ENCODE data around the gene PRDM12. TPM values are rescaled to one million over a fixed set of nuclear protein-coding genes. Genes with fewer than 3 reads are reported as not detected.
"Not testable (repeated sequence)": the region's sequence is repeated elsewhere in the genome, so short reads cannot be mapped to it uniquely, and the experiment has no call there.

The PRDM12 gene
- polyA plus RNA-seq, 3 donors = 0.03 TPM; not detected in 2

GRCh38 chr9:130680836-130681768 is 16.7 kb downstream of the PRDM12 start:
- H3K27ac ChIP-seq (ENCODE audit: low read depth, low read length) = no peak overlapping the region

GRCh38 chr9:130681769-130682420 is 17.5 kb downstream of the PRDM12 start:
- no peak overlapping the region for H3K27ac ChIP-seq (ENCODE audit: low read depth, low read length)
- 1% methylated on average over 38 to 45 of the region's 45 CpGs for WGBS, 3 donors

More at GRCh38 chr9:130680836-130681768, 16.7 kb downstream of the PRDM12 start:
- 2 to 3% (median 3%) methylated on average over 60 to 114 of the region's 116 CpGs for WGBS, 3 donors

DNA sequence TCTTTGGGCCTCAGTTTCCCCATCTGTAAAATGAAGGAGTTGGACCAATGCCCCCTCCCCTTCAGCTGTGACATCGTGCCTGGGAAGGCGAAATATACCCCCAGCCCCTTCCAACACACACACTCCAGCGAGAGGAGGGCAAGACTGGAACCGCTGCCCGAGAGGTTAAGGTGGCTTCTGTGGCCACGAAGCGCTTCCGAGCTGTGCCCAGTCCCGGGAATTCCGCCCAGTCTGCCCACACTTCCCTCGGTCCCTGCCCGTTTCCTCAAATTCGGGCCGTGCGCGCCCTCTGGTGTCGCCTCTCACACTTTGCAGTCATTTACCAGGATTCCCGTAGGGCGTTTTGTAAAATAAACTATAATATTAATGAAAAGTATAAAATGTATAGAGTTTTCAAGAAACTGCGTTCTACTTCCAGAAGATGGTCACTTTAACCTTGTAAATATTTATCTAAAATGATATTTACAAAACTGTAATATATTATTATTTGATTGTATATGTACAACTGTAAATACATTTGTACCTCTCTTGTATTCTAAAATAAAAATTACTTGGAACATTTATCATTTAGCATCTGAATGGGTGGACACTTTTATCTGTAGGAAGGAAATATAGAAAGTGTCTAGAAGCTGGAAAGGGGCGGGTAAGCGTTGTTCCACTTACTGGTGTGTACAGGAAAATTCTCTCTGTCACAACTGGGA is 18.2 kb downstream of the PRDM12 start:
- H3K27ac ChIP-seq (ENCODE audit: low read depth, low read length) = no peak overlapping the region

GRCh38 chr9:130685104-130685503 is 20.7 kb downstream of the PRDM12 start:
- H3K27ac ChIP-seq (ENCODE audit: low read depth, low read length) = no peak overlapping the region

More for the DNA sequence above, 18.2 kb downstream of the PRDM12 start:
- WGBS, 3 donors = 3 to 4% (median 3%) methylated on average over 22 of the region's 22 CpGs

DNA sequence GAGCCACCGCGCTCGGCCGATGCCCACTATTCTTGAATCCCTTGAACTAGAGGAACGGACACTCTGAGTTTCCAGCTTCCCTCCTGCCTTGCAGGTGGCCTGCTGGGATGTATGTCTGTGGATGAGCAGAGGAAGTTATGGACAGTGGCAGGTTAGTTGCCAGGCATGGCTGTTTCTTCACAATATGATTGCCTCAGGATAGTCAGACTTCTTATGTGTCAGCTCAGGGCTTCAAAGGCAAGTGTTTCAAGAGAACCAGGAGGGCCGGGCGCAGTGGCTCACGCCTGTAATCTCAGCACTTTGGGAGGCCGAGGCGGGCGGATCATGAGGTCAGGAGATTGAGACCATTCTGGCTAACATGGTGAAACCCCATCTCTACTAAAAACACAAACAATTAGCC is 21.6 kb downstream of the PRDM12 start:
- WGBS, 3 donors = 89 to 95% (median 94%) methylated on average over 11 of the region's 11 CpGs
- not testable (repeated sequence) for H3K27ac ChIP-seq (ENCODE audit: low read depth, low read length)

- WGBS, 3 donors = 80 to 86% (median 84%) methylated on average over 2 of the region's 2 CpGs
- H3K27ac ChIP-seq (ENCODE audit: low read depth, low read length) = no peak overlapping the region
These were observed 23.2 kb downstream of the PRDM12 start for GRCh38 chr9:130687615-130688014.

DNA sequence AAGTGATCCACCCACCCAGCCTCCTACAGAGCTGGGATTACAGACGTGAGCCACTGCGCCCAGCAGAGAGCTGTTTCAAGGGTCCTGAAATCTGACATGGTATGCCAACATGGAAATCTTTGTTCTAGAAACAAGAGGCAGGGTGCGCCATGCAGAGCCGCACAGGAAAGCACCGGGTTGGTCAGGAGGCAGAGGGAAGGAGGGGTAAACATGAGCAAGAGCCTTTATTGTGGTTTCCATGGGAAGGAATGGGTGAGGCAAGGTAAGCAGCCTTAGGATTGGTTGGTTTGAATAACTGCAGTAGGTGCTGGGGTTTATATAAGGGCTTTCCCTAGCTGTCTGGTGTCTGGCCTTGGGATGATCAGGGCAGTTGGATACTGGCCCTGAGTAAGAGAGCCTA is 23.7 kb downstream of the PRDM12 start:
- H3K27ac ChIP-seq (ENCODE audit: low read depth, low read length) = no peak overlapping the region

GRCh38 chr9:130689572-130689936 is 25.2 kb downstream of the PRDM12 start:
- no peak overlapping the region for H3K27ac ChIP-seq (ENCODE audit: low read depth, low read length)
- WGBS, 3 donors = 39 to 45% (median 41%) methylated on average over 1 of the region's 1 CpG

More for the DNA sequence above, 23.7 kb downstream of the PRDM12 start:
- WGBS, 3 donors = 78 to 87% (median 86%) methylated on average over 5 of the region's 5 CpGs

GRCh38 chr9:130689937-130690700 is 25.7 kb downstream of the PRDM12 start:
- H3K27ac ChIP-seq (ENCODE audit: low read depth, low read length) = no peak overlapping the region
- WGBS, 3 donors = 53 to 62% (median 58%) methylated on average over 15 of the region's 15 CpGs

GRCh38 chr9:130692321-130692720 is 27.9 kb downstream of the PRDM12 start:
- H3K27ac ChIP-seq (ENCODE audit: low read depth, low read length) = no peak overlapping the region
- 39 to 56% (median 56%) methylated on average over 25 of the region's 25 CpGs for whole genome bisulfite sequencing, 3 donors

DNA sequence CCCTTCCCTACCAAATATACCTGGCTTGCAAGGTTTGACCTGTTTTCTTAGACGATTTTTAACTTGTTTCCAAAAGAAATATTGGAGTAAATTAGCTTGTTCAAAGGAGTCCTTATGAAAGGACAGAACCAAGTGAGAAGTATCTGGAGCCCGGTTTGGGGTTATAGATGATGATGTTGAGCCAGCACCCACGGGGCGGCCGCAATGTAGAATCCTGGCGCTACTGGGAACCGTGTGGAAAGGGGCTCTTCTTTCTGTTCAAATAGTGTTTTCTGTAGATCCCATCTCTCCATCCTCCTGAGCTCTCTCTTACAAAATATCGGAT is 28.7 kb downstream of the PRDM12 start:
- 5 to 7% (median 7%) methylated on average over 8 of the region's 8 CpGs for WGBS, 3 donors
- no peak overlapping the region for H3K27ac ChIP-seq (ENCODE audit: low read depth, low read length)

GRCh38 chr9:130693426-130694191 is 29.2 kb downstream of the PRDM12 start, which contains the start of gene EXOSC2:
Gene EXOSC2, plus strand, starts transcription at chr9:130693780. Its CDS starts 12 bp downstream, at chr9:130693792.
- WGBS, 3 donors = 0 to 1% (median 1%) methylated on average over 39 to 40 of the region's 40 CpGs
- no peak within 1 kb of the TSS for H3K27ac ChIP-seq (ENCODE audit: low read depth, low read length)

DNA sequence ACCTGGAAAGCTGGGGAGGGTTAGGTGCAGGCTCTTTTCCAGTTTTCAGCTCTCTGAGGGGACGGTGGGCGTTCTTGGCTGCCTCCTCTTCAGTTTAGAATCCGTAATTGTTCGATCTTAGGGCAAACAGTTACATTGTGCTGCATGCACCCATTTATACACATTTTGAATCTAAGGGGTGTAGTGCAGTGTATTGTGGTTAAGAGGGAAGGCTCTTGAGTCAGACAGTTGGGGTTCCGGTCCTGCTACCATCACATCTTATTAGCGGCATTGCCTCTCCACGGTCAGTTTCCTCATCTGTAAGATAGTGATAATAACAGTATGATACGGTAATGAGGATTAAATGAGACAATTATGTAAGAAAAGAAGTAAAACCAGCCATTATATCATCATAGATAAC is 29.8 kb downstream of the PRDM12 start:
- 1 to 2% (median 1%) methylated on average over 8 of the region's 8 CpGs for WGBS, 3 donors

GRCh38 chr9:130696139-130696650 is 31.8 kb downstream of the PRDM12 start:
- H3K27ac ChIP-seq (ENCODE audit: low read depth, low read length) = no peak overlapping the region
- 89 to 91% (median 89%) methylated on average over 4 of the region's 4 CpGs for WGBS, 3 donors

More for the DNA sequence above, 29.8 kb downstream of the PRDM12 start:
- H3K27ac ChIP-seq (ENCODE audit: low read depth, low read length) = no peak overlapping the region

DNA sequence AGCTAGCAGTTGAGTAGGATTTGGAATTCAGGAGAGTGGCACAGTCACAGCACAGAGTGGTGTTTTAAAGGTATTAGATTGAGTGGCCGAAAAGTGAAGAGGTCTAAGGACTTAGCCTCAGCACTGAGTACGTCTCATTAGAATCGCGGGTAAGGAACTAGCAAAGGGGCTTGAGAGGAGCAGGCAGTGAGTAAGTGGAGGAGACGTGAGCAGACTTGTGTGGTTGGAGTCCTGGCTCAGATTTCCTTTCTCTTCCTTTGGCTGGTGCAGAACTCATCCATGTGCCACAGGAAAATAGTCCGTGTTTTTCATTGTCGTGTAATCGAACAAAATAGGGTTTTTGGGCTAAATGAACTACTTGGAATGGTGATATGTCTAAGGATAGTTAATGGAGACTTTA is 32.6 kb downstream of the PRDM12 start:
- no peak overlapping the region for H3K27ac ChIP-seq (ENCODE audit: low read depth, low read length)
- 84 to 95% (median 84%) methylated on average over 8 of the region's 8 CpGs for WGBS, 3 donors

DNA sequence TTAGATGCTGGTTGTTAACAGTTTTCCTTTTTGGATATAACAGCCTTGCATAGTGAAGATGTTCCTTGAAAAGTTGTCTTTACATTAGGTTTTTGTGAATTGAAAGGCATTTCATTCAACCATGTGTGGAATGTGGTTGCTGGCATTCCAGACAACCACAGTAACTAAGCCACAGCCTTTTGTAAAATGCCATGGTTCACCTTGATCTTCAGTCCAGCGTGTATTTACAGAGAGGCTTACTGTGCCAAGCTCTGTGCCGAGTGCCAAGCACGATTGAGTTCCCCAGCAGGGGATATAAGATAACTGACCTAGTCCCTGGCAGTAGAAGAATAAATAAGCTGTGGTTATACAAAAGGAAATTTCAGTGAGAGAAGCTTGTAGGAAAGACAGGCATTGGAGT is 34.1 kb downstream of the PRDM12 start:
- WGBS, 3 donors = 36 to 89% (median 88%) methylated on average over 3 of the region's 3 CpGs
- H3K27ac ChIP-seq (ENCODE audit: low read depth, low read length) = no peak overlapping the region

DNA sequence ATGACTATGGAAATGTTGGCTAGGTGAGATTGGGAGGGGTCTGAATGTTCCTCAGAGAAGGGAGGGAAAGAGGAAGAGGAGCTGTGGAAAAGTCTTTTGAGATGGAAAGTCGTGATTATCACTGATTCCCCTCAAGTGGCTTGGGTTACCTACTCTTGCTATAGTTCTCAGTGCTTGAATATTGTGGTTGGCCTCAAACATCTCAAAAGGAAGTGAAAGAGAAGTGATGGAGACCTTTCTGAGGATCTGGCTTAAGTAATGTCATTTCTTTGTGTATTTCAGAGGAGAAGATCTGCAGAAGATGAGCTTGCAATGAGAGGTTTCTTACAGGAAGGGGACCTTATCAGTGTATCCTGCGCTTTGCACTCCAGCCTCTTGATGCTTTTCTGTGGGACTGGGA is 34.7 kb downstream of the PRDM12 start:
- WGBS, 3 donors = 78 to 88% (median 87%) methylated on average over 2 of the region's 2 CpGs
- no peak overlapping the region for H3K27ac ChIP-seq (ENCODE audit: low read depth, low read length)

Data from adipose tissue (tissue), 3 donors.